Activated gamma-delta T cell treated with anti-CD3 and anti-CD28 coated beads, Interleukin-2, amount 50 U/mL, for 16 hours (primary cell): ENCODE results near the gene FAM184A.

Experiments used
- DNase-seq: peaks from one replicate; pipeline ENCODE4 v3.0.0-alpha.2; 2020; ENCODE audit warnings: low read depth

Gene FAM184A

DNA sequence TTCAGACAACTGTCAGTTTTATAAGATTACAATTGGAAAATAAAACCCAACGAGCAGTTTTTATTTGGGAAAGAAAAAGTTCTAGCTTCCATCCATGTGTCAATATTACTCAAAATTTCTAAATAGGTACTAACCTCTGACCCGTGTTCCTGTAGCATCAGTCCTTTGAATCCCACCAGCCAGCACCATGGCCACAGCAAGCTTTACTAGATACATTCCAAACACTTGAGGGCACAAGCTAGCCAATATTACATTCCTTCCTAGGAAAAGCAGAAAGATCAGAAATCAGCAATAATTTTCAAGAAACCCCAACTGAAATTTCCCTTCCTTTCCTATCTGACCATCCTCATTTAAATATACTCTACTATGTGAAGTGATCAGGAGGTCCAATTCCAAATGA is 165.3 kb downstream of the FAM184A start:
- no peak for DNase-seq

DNA sequence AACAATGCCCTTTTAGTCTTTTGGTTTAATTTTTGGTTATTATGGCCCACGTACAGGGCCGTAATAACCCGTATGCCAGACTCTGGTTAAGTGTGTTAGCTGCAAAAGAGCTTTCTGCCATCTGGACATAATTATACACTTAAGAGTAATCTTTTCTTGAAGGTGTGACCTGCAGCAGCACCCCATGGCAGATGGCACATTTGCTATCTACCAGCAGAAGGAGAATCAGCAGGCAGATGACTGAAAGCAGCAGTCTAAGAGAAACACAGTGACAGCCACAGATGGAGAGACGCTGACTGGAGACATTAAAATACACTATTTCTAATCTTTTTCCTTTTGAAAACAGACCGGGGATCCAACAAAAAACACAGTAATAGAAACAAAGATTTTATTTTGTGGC is 165.8 kb downstream of the FAM184A start:
- no peak for DNase-seq
